ENCODE data around the gene GNAS.

DNA sequence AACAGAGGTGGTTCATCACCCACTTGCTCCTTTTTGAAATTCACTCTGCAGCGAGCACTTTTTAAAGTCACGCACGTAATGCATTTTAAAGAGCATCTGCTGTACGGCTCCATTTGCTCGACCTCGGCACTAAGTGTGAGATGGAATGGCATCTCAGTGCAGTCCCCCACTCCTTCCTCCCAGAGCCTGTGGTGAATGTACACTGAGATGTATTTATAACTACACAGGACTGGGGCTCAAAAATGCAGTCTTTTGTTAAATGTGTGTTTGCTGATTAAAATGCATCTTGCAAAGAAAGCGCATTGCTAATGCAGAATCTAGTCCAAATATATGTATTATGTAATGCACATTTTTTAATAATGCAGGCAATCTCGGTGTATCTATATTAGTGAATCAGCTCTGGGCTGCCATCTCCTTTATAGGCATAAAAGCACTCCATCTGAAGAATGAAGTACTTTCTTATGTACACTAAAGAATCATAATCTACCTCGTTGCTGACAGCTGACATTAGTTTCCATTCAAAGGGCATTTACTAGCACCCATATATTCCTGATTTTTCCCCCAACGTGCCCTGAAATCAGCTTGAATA is 15.8 kb upstream of the GNAS start:
- TF ChIP-seq, protein P1, sequence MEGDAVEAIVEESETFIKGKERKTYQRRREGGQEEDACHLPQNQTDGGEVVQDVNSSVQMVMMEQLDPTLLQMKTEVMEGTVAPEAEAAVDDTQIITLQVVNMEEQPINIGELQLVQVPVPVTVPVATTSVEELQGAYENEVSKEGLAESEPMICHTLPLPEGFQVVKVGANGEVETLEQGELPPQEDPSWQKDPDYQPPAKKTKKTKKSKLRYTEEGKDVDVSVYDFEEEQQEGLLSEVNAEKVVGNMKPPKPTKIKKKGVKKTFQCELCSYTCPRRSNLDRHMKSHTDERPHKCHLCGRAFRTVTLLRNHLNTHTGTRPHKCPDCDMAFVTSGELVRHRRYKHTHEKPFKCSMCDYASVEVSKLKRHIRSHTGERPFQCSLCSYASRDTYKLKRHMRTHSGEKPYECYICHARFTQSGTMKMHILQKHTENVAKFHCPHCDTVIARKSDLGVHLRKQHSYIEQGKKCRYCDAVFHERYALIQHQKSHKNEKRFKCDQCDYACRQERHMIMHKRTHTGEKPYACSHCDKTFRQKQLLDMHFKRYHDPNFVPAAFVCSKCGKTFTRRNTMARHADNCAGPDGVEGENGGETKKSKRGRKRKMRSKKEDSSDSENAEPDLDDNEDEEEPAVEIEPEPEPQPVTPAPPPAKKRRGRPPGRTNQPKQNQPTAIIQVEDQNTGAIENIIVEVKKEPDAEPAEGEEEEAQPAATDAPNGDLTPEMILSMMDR (IDR thresholded peaks at IDR 0.05): no peak
- TF ChIP-seq POLR2A (IDR thresholded peaks at IDR 0.05): no peak
